GM18519 (cell line): Measurements from ENCODE around the gene ATP1A1.

Source experiments
- ATAC-seq: cut with Tn5 transposase; IDR thresholded peaks from one replicate; pipeline ENCODE4 v1.9.1; 2021; ENCODE audit warnings: mild to moderate bottlenecking, moderate library complexity; ENCODE audit not compliant: unreplicated experiment, low FRiP score

ATP1A1 gene

DNA sequence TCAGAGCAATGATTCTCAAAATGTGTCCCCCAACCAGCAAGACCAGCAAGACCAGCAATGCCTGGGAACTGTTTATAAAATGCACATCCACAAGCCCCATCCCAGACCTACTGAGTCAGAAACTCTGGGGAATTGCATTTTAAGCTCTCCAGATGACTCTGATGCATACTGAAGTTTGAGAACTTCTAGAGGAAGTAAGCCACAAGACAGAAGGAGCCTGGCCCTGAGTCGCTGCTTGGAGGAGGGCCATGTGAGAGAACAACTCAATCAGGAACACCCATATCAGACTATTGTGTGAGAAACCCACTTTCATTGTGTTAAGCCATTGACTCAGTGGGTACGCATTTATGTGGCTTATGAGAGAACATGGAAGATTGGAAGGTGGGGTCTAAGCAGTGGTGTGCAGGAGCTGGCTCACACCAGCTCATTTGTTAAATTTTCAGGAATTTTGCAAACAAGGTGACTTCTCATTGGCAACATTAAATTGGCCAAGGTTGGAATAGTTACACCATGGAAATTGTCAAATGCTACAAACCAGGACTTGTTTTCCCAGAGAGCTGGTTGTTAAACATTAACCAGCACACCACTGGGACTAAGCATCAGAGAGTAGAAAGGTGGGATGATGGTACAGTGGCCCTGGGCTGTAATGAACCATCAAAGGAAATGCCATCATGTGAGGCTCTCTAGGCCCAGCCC, 38.9 kb downstream of the ATP1A1 start:
- no peak for ATAC-seq

DNA sequence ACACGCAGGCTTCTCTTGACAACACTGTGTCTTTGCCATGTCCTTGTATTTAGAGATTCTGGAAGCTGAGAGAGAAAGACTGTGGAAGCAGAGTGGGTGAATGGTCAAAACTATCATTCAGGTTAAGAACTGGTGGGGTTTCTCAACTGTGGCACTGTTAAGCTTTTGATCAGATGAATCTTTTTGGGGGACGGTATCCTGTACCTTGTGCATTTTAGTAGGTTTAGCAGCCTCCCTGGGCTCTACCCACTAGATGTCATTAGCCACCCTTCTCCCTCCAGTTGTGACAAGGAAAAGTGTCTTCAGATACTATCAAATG, 39.4 kb downstream of the ATP1A1 start:
- no peak for ATAC-seq

DNA sequence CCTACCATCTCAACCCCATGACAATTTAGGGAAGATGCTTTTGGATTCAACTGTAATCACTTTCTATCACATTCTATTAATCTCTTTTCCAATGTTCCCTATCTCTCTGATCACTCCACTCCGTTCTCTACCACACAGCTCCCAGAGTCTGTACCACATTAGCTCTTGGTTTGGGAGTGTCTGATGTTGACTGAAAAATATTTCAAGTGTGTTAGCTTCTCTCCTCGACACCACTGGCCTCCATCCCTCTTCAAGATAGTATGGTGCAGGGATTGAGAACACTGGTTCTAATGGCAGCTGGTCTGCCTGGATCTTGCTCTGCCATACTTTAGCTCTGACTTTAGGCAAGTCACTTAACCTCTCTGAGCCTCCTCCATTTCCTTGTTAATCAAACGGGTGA, 39.9 kb downstream of the ATP1A1 start:
- ATAC-seq: no peak

DNA sequence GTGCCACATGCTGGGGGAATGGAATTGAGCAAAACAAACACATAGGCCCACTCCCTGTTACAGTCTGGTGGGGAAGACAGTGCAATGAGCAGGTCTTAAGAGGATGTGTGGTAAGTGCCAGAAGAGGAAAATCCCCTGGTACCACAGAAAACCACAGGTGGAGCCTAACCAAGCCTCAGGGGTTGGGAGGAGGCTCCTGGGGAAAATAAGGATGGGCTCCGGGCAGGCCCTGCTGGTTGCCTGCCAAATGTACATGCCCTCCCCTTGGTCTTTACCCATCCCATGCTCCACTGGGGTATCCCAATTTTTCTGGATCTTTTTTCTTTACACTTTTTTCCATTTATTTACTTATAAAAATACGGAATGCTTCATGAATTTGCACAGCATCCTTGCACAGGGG, 40.4 kb downstream of the ATP1A1 start:
- no peak for ATAC-seq

DNA sequence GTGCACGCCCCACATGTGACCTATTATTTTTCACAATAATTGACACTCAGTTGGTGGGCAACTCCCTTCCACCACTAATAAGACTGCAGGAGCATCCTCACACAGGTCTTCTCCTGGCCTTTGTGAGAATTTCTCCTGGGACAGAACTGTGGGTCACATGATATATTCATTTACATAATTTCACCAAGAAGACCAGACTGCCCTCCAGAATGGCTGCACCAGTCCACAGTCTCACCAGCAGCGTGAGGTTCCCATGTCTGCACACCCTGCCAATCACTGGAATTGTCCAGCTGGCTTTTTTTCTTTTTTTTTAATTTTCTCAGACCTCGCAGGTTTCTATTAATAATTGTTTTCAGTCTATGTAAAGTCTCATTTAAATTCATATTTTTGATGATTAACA, 41.3 kb downstream of the ATP1A1 start:
- no peak for ATAC-seq

DNA sequence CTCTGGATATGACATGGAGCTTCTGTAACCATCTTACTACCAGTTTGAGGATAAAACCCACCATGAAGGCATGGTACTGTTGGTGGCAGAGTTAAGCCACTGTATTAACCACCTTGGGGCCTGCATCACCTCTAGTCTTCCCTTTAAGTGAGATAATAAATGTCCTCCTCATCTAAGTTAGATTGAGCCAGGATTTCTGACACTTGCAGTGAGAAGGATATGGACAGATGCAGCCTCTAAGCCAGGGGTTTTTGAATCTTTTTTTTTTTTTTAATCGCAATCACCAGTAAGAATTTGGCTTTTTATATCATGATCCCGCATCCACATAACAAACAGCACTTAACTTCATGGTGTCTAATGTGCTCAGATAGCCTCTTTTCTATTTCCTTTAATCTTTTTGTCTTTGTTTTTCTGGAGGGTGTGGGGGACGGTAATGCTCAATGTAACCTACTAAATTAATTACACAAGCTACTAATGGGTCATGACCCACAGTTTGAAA, 42.2 kb downstream of the ATP1A1 start:
- ATAC-seq: no peak

DNA sequence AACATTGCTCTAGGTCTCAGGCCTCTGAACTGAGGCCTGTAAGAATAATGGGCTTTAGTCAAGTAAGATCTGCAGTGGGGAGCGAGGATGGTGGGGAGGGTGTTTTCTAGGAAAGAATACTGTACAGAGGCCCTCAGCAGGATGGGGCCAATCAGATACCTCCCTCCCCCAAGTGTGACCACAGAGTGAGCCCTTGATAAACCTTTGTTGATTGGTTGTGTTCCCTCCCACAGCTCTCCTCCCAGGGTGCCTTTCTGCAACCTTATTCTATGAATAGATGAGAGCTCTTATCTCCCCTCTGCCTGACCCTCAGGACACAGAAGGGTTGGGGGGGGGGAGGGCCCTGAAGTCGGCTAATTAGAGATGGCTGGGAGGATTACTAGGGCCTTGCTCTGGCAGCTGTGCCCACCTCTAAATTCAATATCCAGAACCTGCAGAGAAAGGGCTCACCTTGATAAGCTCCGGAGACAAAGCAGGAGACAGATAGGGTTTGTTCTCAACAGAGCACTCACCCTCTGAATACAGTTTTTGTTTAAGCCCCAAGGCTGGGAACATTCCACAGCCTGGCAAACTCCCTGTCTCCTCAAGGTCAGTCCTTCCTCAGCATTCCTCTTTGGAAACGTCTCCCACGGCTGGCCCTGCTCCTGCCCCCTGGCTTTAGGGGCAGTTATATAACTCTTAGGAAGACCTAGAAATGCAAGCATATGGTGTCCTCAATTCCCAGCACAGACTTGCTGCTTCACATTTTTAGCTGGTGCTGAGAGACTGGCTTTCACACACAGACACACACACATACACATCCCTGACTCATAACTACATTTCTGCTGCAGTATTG, 42.9 kb downstream of the ATP1A1 start:
- ATAC-seq: no peak

DNA sequence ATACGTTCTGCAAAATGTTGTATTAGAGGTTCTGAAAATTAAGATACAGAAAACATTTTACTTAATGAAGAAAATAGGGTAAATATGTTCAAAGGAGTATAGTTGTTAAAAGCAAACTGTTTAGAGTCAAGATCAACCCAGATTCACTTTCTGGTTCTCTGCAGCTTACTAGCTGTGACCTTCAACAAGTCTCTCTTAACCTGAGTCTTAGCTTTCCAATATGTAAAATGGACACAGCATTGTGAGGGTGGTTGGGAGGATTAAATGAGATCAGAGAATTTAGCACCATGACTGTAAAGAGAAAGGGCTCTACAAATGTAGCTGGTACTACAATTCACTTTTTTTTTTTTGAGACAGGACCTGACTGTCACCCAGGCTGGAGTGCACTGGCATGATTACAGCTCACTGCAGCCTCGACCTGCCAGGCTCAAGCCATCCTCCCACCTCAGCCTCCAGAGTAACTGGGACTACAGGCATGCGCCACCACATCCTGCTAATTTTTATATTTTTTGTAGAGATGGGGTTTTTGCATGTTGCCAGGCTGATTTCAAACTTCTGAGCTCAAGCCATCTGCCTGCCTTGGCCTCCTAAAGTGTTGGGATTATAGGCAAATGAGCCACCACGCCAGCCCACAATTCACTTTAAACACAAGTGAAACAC, 43.9 kb downstream of the ATP1A1 start:
- ATAC-seq: no peak

DNA sequence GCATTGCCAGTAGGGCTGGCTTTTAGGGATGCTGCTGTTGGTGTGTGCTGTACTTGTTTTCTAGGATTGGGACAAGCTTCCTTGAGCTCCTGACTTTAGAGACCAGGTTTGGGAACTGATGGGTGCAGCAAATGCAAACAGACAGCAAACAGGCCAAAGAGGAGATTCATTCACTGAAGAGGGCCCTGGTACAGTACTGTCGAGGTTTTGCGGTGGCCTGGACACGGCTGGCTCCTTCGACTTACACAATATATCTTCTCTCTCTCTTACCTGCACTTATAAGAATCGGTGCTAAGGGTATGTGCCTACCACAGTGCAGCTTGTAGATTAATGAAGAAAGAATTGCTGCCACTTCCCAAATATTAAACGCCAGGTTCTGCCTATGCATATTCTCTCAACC, 44.6 kb downstream of the ATP1A1 start:
- no peak for ATAC-seq

DNA sequence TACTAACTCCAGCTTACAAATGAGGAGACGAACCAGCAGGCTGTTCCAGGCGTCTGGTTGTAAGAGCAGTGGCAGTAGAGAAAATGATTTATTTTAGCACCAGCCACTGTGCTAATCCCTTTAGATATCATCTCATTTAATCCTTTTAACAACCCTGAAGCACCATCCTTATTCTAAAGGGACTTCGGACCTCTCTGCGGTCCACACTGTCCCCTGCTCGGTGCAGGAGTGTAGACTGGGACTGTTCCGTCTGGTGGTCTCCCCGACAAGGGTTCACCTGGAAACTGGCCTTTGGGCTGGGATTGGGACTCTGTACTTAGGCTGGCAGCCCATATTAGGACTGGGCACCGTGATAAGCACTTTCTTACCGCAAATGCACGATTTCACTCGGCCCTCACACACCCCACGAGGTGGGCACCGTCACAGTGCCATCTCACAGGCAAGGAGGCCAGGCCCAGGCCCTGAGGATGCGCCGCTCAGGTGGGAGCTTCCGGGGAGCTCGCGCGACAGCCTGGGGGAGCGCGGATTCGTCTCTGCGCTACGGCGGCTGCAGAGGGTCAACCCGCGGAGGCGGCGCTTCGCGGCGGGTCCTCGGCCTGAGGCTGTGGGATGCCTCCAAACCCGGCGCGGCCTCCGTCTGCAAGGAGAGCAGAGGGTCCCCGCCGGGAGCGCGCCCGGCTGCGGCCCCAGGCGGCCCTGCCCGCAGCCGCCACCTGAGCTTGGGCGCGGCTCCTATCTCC, 45.2 kb downstream of the ATP1A1 start:
- peak; percentile 73 for ATAC-seq

DNA sequence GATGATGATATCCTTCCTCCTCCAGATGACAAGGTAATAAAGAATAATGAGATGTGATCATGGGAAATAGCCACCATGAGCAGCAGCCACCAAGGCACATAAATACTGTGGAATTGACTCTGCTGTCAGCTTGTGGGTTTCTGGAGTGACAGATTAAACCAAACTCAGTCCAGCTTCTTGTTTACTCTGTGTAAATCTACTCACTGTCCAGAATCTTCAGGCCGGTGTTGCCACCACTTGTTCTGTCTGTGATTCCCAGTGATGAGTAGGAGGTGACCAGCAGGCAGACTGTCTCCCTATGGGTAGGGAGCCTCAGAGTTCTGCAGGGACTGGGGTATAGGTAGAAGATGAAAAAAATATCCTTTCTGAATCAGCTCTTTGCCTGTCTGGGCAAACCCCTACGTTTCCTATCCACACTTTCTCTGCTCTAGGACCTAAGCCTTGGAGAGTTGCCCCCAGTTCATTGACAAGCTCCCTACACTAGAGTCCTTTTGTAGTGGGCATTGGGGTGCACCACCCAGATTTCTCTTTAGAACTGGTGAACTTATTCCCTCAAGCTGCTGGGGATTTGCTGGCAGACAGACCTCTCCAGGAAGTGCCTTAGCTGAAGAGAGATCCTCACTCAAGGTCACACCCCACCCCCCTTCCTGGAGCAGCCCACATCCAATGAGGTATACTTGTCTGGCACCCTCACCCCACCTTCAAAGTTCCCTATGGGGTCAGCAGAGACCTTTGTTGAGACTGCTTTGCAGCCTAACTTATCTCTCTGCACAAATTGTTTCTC, 47.6 kb downstream of the ATP1A1 start:
- no peak for ATAC-seq

DNA sequence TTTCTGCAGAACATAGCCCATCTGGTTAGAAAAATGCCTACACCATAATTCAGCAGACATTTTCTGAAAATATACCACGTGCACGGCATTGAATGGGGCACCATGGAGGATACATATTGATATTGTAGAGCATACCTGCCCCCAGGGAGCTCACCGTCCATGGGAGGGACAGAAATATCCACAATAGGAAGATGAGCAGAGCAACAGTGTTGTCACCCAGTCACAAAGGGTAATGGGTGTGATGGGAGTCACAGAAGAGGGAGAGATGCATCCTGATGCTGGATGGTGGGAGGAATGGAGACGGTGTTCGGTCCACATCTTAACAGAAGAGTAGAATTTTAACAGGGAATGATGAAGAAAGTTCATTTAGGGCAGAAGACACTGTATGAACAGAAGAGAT, 51.4 kb downstream of the ATP1A1 start:
- no peak for ATAC-seq

DNA sequence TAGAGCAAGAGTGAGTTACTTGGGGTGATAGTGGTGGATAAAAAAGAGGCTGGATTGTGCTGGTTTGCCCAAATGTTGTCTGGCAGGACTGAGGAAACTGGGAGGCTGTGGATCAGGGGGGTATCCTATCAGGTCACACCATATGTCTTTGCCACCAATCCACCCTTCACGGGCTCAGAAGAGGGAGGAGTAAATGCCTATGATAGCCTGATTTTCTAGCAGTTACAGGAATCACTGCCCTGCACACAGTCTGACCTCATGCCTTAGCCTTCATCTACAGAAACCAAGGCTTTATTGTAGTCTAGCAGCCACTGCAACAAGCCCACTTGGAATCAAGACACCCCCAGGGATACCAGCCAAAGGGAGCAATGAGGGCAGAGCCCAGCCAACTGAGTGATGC, 51.8 kb downstream of the ATP1A1 start:
- no peak for ATAC-seq

DNA sequence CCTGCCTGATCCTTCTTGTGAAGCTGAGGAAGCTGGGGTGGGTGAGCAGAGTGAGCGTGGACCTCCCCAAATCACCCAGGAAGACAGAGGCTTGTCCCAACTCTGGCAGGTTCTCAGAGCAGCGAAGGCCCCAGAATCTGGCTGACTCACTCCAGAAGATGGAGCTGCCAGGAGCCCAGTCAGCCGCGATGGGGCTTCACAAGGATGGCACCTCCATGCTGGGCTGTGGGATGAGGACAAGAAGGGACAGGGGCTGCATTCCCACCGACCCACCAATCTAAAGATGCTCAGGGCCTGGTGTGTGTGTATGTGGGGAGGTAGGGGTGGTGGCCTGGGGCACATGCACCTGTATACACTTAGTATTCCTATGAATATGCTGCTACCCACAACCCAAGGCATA, 52.9 kb downstream of the ATP1A1 start:
- no peak for ATAC-seq

DNA sequence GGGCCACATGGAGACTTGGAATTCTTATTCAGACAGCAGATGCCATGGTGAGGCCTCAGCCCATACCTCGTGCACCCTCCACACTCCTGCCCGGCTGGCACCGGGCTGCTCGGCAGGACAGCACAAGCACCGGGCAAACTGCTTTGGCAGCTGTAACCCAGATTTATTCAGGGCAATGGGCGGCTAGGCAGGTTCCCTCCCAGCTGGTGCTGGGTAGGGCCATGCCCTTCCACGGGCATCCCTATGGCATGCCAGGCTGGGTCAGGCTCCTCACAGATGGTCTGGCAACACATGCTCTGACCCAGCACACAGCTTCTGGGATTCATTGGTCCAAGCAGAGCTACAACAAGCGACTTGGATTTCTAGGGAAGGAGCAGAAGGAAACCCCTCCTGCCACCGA, 53.4 kb downstream of the ATP1A1 start:
- ATAC-seq: no peak

DNA sequence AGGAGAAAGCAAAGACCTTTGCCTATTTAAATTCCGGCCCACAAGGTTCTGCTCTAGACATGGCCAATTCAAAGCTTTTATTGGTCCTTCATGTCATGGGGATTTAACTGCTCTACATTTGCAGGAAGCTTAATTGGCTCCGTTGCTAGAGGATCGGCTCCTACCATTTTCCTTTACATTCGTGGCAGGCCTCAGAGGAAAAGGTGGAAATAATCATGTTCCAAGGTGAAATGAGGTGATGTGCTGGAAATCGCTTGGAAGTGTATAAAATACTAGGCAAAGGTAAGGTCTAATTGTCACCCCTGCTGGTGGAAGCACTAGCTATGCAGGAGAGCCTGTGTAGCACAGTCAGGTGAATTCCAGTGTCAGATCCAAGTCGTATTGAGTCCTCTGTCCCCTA, 55.5 kb downstream of the ATP1A1 start:
- ATAC-seq: no peak

DNA sequence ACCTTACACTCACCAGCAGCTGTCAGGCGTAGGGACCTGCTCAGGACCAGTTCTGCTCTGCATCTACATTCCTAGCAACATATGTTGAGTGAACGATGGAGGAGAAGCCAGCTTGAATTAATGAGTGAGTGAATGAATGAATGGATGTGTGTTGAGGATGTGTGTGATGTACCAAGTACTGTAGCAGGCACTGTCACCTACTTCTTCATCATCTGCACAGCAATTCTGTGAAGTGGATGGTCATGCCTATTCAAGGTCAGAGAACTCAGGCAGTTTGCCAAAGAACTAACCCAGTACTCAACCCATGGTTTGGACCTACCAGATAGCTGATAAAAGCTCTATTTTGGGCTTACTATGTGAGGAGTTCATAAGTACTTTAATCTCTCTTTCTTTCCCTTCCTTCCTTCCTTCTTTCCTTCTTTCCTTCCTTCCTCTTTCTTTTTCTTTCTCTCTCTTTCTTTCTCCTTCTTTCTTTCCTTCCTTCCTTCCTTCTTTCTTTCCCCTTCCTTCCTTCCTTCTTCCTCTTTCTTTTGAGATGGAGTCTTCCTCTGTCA, 56.9 kb downstream of the ATP1A1 start:
- ATAC-seq: no peak

DNA sequence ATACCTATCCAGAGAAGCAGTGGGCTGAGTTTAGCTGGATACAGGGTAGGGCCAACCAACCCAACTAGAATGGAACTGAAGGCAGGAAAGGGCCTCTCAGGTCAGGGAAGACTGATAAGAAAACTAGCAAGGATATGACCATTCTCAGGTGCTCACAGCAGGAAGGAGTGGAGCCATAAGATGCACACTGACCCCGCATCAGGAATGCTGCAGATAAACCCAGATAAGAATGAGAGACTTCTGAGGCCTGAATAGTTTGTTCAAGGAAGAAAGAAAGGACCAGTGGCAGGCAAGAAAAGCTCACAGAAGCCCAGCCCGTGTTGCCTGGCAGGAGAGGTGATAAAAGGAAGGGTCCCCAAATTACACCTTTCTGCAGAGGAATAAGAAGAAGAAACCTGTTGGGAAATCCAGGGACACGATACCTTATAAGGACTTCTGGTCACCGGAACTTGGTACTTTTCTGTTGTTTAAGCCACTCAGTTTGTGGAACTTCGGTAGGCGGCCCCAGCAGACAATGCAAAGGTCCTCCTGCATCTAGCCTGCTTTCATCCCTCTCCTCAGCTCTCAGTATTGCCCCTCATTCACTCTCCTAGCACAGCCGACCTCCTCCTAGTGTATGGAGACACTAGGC, 58.9 kb downstream of the ATP1A1 start:
- no peak for ATAC-seq

DNA sequence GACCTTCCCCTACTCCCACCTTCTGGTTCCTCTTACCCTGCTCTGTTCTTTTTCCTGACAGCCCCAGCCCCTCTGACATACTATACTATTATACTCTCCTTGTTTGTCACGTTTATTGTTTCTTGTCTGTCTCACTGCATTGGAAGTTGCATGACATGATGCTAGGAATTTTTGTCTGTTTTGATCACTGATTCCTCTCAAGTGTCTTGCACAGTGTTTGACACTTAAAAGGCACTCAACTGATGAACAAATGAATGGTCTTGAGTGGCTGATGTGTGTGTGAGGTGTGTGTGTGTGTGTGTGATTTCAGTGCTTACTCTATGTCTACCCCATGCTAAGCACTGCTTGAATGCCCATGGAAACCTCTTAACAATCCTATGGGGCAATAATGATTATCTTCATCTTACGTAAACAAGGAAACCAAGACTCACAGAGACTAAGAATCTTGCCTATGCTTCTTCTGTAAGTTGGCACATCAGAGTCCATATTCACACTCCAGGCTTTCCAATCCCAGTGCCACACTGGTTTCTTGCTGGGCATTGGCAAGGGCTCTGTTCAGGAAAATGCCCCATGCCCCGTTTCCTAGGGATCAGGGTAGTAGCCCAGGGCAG, 59.7 kb downstream of the ATP1A1 start:
- ATAC-seq: no peak
